ENCODE data around the gene RAB9B. TPM values are rescaled to one million over a fixed set of nuclear protein-coding genes. Genes with fewer than 3 reads are reported as not detected.

Gene RAB9B, protein sequence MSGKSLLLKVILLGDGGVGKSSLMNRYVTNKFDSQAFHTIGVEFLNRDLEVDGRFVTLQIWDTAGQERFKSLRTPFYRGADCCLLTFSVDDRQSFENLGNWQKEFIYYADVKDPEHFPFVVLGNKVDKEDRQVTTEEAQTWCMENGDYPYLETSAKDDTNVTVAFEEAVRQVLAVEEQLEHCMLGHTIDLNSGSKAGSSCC
- 3.2 TPM for polyA plus RNA-seq
- long read RNA-seq, donor 1, partial matches to known transcripts, result 0 of 4 reads
- long read RNA-seq, donor 1, other reads (novel, unspliced or antisense), result 0 of 4 reads
- long read RNA-seq, donor 2, partial matches to known transcripts, result 0 of 1 reads
- long read RNA-seq, donor 2, other reads (novel, unspliced or antisense), result 0 of 1 reads
- long read RNA-seq, donor 3, transcript RAB9B-201 (3 exons, 3,748 nt), result major isoform, 5 of 5 reads
- long read RNA-seq, donor 3, partial matches to known transcripts, result 0 of 5 reads
- long read RNA-seq, donor 3, other reads (novel, unspliced or antisense), result 0 of 5 reads
- long read RNA-seq, donor 4, result 0 reads
- long read RNA-seq, donor 5, partial matches to known transcripts, result 0 of 1 reads
- long read RNA-seq, donor 5, other reads (novel, unspliced or antisense), result 0 of 1 reads
- long read RNA-seq, donor 6, partial matches to known transcripts, result 0 of 3 reads
- long read RNA-seq, donor 6, other reads (novel, unspliced or antisense), result 0 of 3 reads
- long read RNA-seq, donor 7, partial matches to known transcripts, result 0 of 2 reads
- long read RNA-seq, donor 7, other reads (novel, unspliced or antisense), result 0 of 2 reads
- long read RNA-seq, donor 8, partial matches to known transcripts, result 0 of 2 reads
- long read RNA-seq, donor 8, other reads (novel, unspliced or antisense), result 0 of 2 reads
- long read RNA-seq, donor 9, partial matches to known transcripts, result 0 of 2 reads
- long read RNA-seq, donor 9, other reads (novel, unspliced or antisense), result 0 of 2 reads
- long read RNA-seq, donor 10, partial matches to known transcripts, result 0 of 2 reads
- long read RNA-seq, donor 10, other reads (novel, unspliced or antisense), result 0 of 2 reads
- long read RNA-seq, donor 11, result 0 reads

DNA sequence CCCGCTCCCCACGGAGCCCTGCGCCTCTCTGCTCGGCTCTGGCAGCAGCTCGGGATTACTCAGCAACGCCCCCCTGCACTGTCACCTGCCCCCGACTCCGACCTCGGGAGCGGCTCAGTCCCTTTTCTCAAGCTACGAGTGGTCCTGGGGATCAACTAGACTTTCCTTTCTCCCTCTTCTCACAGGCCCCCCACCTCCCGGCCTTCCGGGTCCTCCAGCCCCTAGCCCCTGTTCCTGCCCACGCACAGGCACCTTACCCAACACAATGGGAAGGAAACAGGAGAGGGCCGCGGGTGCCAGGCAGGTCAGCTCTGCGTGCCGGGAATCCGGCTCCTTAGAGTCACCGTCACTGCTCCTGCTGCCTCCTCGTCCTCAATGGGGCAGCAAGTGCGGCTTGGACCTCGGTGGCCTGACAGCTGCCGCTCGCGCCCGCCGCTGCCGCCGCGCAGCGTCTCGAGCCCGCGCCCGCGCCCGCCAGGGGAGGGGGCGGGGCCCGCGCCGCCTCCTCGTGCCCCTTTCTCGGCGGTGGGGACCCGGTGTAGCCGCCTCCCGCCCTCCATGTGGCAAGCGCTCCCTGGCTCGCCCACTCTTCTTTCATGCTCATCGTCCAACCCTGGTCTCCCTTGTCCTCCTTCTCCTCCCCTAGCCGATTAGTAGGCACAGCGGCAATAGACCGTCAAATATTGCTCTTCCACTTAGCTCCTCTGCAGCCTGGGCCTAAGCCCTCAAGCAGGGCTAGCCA, at the start of gene RAB9B:
RAB9B (minus strand) TSS at position 455 of the 742 bp plus-strand sequence. CDS start 6,473 bp downstream, outside the sequence.
- Histone ChIP-seq H3K4me1 (ENCODE audit: control insufficient read depth, insufficient read depth, low read length) (peaks cover 3% of the 10 kb centered on the region), H3K27me3 (ENCODE audit: control insufficient read depth, insufficient read depth, low read length) (no peaks in the 10 kb centered on the region), H3K27ac (ENCODE audit: low read length) (no peak within 1 kb of the TSS), H3K36me3 (ENCODE audit: control insufficient read depth, insufficient read depth, low read length) (no peaks in the 10 kb centered on the region), H3K9me3 (ENCODE audit: control insufficient read depth, low read depth, low read length) (no peaks in the 10 kb centered on the region), H3K4me3 (ENCODE audit: low read length) (peak within 1 kb of the TSS; percentile 63)
- peak; percentile 64 to 65 for DNase-seq
- no CpG with 5 or more reads among the region's 54 CpGs for WGBS (ENCODE audit: insufficient coverage, low lambda C conversion rate)

GRCh38 chrX:103879339-103879738, 47.3 kb upstream of the RAB9B start:
- H3K4me3 ChIP-seq (ENCODE audit: low read length), result no peak overlapping the region
- DNase-seq, result peak in 1 of 2 donors; percentile 5
- no peaks in the 10 kb centered on the region for H3K27me3 ChIP-seq (ENCODE audit: control insufficient read depth, insufficient read depth, low read length)
- no peaks in the 10 kb centered on the region for H3K9me3 ChIP-seq (ENCODE audit: control insufficient read depth, low read depth, low read length)
- no peaks in the 10 kb centered on the region for H3K36me3 ChIP-seq (ENCODE audit: control insufficient read depth, insufficient read depth, low read length)
- no peak overlapping the region for H3K27ac ChIP-seq (ENCODE audit: low read length)
- no CpG with 5 or more reads among the region's 2 CpGs for WGBS (ENCODE audit: insufficient coverage, low lambda C conversion rate)
- no peaks in the 10 kb centered on the region for H3K4me1 ChIP-seq (ENCODE audit: control insufficient read depth, insufficient read depth, low read length)

DNA sequence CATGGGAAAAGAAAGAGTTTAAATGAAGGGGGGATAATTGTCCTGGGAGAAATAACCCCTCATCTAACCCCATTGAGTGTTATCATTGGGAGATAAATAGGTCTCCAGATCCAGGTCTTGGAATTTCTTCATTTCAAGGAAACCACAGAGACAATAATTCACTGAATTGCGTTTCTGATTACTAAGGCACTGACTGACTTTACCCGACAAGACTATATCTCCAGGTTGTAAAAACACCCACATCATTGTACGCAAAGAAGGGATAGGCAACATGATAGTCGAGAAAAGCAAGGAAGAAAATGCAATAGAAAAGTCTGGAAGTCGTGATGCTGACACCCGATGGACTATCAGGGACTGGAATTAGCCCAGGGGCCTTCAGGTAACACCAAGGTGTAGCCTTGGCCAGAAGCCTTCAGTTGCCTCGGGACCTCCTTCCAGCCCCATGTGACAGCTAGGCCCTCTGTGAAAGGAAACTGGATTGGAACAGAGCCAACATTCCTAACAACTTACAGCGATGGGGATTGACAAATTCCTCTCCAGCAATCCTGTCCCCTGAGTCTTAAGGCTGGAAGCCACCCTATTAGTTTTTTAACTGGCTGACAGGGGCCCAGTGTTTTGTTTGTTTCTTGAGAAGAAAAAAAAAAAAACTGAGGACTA, 46.5 kb upstream of the RAB9B start:
- no peaks in the 10 kb centered on the region for H3K27me3 ChIP-seq (ENCODE audit: control insufficient read depth, insufficient read depth, low read length)
- no peak overlapping the region for H3K27ac ChIP-seq (ENCODE audit: low read length)
- peak; percentile 28 to 73 for DNase-seq
- no peaks in the 10 kb centered on the region for H3K9me3 ChIP-seq (ENCODE audit: control insufficient read depth, low read depth, low read length)
- H3K4me1 ChIP-seq (ENCODE audit: control insufficient read depth, insufficient read depth, low read length), result no peaks in the 10 kb centered on the region
- H3K4me3 ChIP-seq (ENCODE audit: low read length), result no peak overlapping the region
- H3K36me3 ChIP-seq (ENCODE audit: control insufficient read depth, insufficient read depth, low read length), result no peaks in the 10 kb centered on the region
- no CpG with 5 or more reads among the region's 8 CpGs for WGBS (ENCODE audit: insufficient coverage, low lambda C conversion rate)

DNA sequence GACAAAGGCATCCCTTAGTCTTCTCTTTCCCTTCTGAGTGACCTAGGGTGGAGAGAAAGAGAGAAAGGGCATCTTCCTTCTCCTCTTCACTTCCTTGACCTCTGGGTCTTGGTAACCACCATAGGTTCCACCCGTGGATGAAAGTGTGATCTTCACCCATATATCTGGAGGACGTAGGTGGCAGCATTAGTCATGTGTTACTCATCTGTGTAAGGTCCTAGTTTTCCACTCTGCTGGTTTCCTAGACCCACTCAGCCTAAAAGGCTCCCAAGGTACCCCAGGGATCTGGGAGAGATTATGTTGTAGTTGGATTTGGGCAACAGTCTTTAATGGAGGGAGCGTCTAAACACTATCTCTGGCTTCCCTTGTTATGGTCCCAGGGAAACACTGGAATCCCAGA, 45.5 kb upstream of the RAB9B start:
- no peaks in the 10 kb centered on the region for H3K4me1 ChIP-seq (ENCODE audit: control insufficient read depth, insufficient read depth, low read length)

GRCh38 chrX:103864886-103865534, 33.0 kb upstream of the RAB9B start:
- Histone ChIP-seq H3K9me3 (ENCODE audit: control insufficient read depth, low read depth, low read length) (no peaks in the 10 kb centered on the region), H3K27ac (ENCODE audit: low read length) (peak overlapping the region; percentile 63)
- no CpG with 5 or more reads among the region's 5 CpGs for WGBS (ENCODE audit: insufficient coverage, low lambda C conversion rate)

More for the DNA sequence above, 45.5 kb upstream of the RAB9B start:
- Histone ChIP-seq H3K4me3 (ENCODE audit: low read length) (no peak overlapping the region), H3K27me3 (ENCODE audit: control insufficient read depth, insufficient read depth, low read length) (no peaks in the 10 kb centered on the region), H3K9me3 (ENCODE audit: control insufficient read depth, low read depth, low read length) (no peaks in the 10 kb centered on the region), H3K36me3 (ENCODE audit: control insufficient read depth, insufficient read depth, low read length) (no peaks in the 10 kb centered on the region), H3K27ac (ENCODE audit: low read length) (no peak overlapping the region)
- DNase-seq, result no peak
- WGBS (ENCODE audit: insufficient coverage, low lambda C conversion rate), result no CpG with 5 or more reads among the region's 3 CpGs

DNA sequence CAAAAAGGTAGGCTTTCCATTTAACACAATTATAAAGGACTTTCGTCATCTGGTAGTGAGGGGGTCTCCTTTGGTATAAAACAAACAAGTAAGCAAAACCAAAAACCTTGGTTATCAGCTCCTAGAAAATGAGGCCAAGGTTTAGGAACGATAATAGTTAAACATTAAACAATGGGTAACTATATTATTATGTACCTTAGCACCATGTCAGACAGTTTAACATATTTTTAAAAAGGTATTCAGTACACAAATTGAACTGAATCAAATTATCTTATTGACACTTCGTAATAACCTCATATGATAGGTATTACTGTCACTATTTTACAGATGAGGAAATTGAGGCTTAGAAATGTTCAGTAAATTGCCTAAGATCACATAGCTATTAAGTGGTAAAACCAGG, 32.1 kb upstream of the RAB9B start:
- no peak overlapping the region for H3K4me3 ChIP-seq (ENCODE audit: low read length)
- no peaks in the 10 kb centered on the region for H3K27me3 ChIP-seq (ENCODE audit: control insufficient read depth, insufficient read depth, low read length)
- peaks cover 7% of the 10 kb centered on the region for H3K4me1 ChIP-seq (ENCODE audit: control insufficient read depth, insufficient read depth, low read length)
- peak overlapping the region; percentile 63 for H3K27ac ChIP-seq (ENCODE audit: low read length)
- WGBS (ENCODE audit: insufficient coverage, low lambda C conversion rate), result no CpG with 5 or more reads among the region's 3 CpGs
- H3K36me3 ChIP-seq (ENCODE audit: control insufficient read depth, insufficient read depth, low read length), result no peaks in the 10 kb centered on the region
- DNase-seq, result peak in 1 of 2 donors; percentile 64
- no peaks in the 10 kb centered on the region for H3K9me3 ChIP-seq (ENCODE audit: control insufficient read depth, low read depth, low read length)

More at GRCh38 chrX:103864886-103865534, 33.0 kb upstream of the RAB9B start:
- Histone ChIP-seq H3K4me3 (ENCODE audit: low read length) (no peak overlapping the region), H3K27me3 (ENCODE audit: control insufficient read depth, insufficient read depth, low read length) (no peaks in the 10 kb centered on the region), H3K36me3 (ENCODE audit: control insufficient read depth, insufficient read depth, low read length) (no peaks in the 10 kb centered on the region), H3K4me1 (ENCODE audit: control insufficient read depth, insufficient read depth, low read length) (peaks cover 7% of the 10 kb centered on the region)
- DNase-seq, result peak in 1 of 2 donors; percentile 39

DNA sequence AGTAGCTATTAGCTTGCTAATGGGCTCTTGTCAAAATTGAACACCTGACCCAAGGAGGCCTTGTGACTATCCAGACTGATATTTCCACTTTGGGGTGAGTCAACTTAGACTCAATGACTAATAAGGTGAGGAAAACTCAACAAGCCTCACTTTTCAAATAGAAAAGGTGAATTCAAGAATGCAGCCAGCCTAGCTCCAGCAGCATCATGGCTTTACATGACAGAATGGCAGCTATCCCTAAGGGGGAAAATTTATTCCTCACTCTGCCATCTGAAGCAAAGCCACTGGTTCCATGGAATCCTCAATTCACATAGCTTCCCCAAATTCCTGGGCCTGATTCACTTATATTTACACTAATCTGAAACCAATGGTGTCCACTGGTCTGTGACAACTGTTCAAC, 29.1 kb upstream of the RAB9B start:
- DNase-seq, result no peak
- no peaks in the 10 kb centered on the region for H3K36me3 ChIP-seq (ENCODE audit: control insufficient read depth, insufficient read depth, low read length)

GRCh38 chrX:103849558-103849957, 17.5 kb upstream of the RAB9B start:
- WGBS (ENCODE audit: insufficient coverage, low lambda C conversion rate), result no CpG with 5 or more reads among the region's 1 CpG
- Histone ChIP-seq H3K9me3 (ENCODE audit: control insufficient read depth, low read depth, low read length) (no peaks in the 10 kb centered on the region), H3K4me3 (ENCODE audit: low read length) (no peak overlapping the region), H3K4me1 (ENCODE audit: control insufficient read depth, insufficient read depth, low read length) (no peaks in the 10 kb centered on the region), H3K27me3 (ENCODE audit: control insufficient read depth, insufficient read depth, low read length) (no peaks in the 10 kb centered on the region), H3K27ac (ENCODE audit: low read length) (no peak overlapping the region), H3K36me3 (ENCODE audit: control insufficient read depth, insufficient read depth, low read length) (no peaks in the 10 kb centered on the region)
- DNase-seq, result no peak

More for the DNA sequence above, 29.1 kb upstream of the RAB9B start:
- no peaks in the 10 kb centered on the region for H3K9me3 ChIP-seq (ENCODE audit: control insufficient read depth, low read depth, low read length)
- H3K27ac ChIP-seq (ENCODE audit: low read length), result no peak overlapping the region
- H3K27me3 ChIP-seq (ENCODE audit: control insufficient read depth, insufficient read depth, low read length), result no peaks in the 10 kb centered on the region
- no peak overlapping the region for H3K4me3 ChIP-seq (ENCODE audit: low read length)
- H3K4me1 ChIP-seq (ENCODE audit: control insufficient read depth, insufficient read depth, low read length), result peaks cover 7% of the 10 kb centered on the region

DNA sequence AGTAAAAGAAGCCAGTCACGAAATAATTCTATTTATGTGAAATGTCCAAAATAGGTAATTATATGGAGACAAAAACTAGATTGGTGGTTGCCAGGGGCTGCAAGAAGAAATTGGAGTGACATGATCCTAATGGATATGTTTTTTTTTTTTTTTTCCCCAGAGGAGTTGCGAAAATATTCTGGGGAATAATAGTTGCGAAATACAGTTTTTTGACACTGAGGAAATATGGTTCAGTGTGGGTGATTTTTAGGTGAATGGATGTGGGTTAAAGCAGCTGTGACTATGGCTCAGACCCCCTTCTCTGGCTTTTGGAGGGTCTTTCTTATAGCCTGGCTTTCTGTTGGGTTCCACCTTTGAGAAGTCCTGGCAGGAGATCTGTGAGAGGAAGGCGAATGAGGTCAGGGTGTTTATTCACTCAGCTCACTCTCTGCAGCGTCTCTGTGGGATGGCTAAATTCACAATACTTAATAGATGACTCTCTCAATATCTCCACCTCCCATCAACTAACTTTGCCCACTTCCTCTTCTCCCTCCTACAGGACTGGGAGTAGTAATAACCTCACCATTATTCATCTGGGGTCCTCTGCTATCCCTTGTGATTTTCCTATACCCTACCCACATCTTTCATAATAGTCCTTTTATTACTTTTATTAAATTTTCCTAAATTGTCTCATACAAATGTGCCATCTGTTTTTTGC, 15.3 kb upstream of the RAB9B start:
- Histone ChIP-seq H3K9me3 (ENCODE audit: control insufficient read depth, low read depth, low read length) (no peaks in the 10 kb centered on the region), H3K27ac (ENCODE audit: low read length) (no peak overlapping the region), H3K4me1 (ENCODE audit: control insufficient read depth, insufficient read depth, low read length) (no peaks in the 10 kb centered on the region), H3K27me3 (ENCODE audit: control insufficient read depth, insufficient read depth, low read length) (no peaks in the 10 kb centered on the region), H3K36me3 (ENCODE audit: control insufficient read depth, insufficient read depth, low read length) (no peaks in the 10 kb centered on the region), H3K4me3 (ENCODE audit: low read length) (no peak overlapping the region)
- no peak for DNase-seq
- WGBS (ENCODE audit: insufficient coverage, low lambda C conversion rate), result no CpG with 5 or more reads among the region's 5 CpGs
